ENCODE measurements around the gene PRCC. TPM values are rescaled to one million over a fixed set of nuclear protein-coding genes. Genes with fewer than 3 reads are reported as not detected.

PRCC gene
- total RNA-seq, 8 experiments from 2014 or later, result 35.4 to 73.4 (median 56.8) TPM

GRCh38 chr1:156740237-156740740, 27.0 kb upstream of the PRCC start:
- in situ Hi-C loops (cut with MboI; ENCODE audit: low pct_unique_long_range_greater_than_20kb in 2 of 9, low sequenced_read_pairs in 9 of 9, unreplicated experiment in 9 of 9), result no loop called here
- peak overlapping the region; percentile 16 to 70 for H3K27ac ChIP-seq
- 5 to 47% (median 15%) methylated on average over 2 to 7 of the region's 7 CpGs for WGBS, 10 experiments
- peak overlapping the region; percentile 58 to 80 (median 65) for H3K4me3 ChIP-seq
- peaks cover 14 to 16% of the 10 kb centered on the region in 2 donors for H3K4me1 ChIP-seq (replicated peaks in 1 of 2)
- peak in 7 of 8 experiments; percentile 9 to 32 (median 23) for ATAC-seq (replicated peaks in 6 of 8)

GRCh38 chr1:156740741-156741480, 26.4 kb upstream of the PRCC start, which contains the start of gene MRPL24:
Gene MRPL24, minus strand, starts transcription at chr1:156741088. Its CDS starts 2,384 bp downstream, at chr1:156738704.
- ATAC-seq (replicated peaks in 6 of 8), result peak; percentile 93 to 95 (median 94)
- Histone ChIP-seq H3K4me1 (replicated peaks in 1 of 2) (peaks cover 17 to 18% of the 10 kb centered on the region in 2 donors), H3K4me3 (peak within 1 kb of the TSS; percentile 58 to 80 (median 65)), H3K27ac (peak within 1 kb of the TSS; percentile 82 to 91)
- in situ Hi-C loops (cut with MboI; ENCODE audit: low pct_unique_long_range_greater_than_20kb in 2 of 9, low sequenced_read_pairs in 9 of 9, unreplicated experiment in 9 of 9), result no loop called here
- WGBS, 10 experiments, result 0 to 4% (median 0%) methylated on average over 1 to 26 of the region's 38 CpGs; no CpG with 5 or more reads in 2 of the 10 experiments

DNA sequence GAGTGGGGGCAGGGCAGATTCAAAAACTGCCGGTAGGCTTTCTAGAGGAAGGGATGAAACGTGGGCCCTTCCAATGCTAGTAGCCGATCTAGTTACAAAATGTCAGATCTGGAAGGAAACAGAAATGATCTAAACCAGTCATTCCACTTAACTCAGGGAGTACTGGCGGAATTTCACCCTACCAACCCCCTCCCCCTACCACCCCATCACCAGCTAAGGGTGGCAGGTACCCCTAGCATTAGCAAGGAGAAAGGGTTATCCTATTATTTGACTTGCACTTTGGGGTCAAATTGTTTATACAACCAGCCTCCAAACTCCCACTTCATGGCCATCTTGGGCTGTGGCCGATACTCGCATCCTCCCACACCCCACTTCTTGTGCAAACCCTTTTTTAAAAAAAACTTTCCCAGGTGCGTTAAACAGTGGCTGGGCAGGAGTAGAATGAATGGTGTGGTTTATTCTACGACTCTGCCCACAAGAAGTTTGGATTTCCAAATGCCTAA, 25.8 kb upstream of the PRCC start:
- WGBS, 10 experiments, result 0 to 96% (median 68%) methylated on average over 2 to 8 of the region's 8 CpGs; no CpG with 5 or more reads in 2 of the 10 experiments

GRCh38 chr1:156742017-156742416, 25.3 kb upstream of the PRCC start:
- Histone ChIP-seq H3K27ac (no peak overlapping the region), H3K4me1 (replicated peaks in 1 of 2) (peaks cover 23% of the 10 kb centered on the region in 2 donors), H3K4me3 (no peak overlapping the region)
- in situ Hi-C loops (cut with MboI; ENCODE audit: low pct_unique_long_range_greater_than_20kb in 2 of 9, low sequenced_read_pairs in 9 of 9, unreplicated experiment in 9 of 9), result no loop called here
- ATAC-seq (replicated peaks in 6 of 8), result no peak
- 53 to 100% (median 71%) methylated on average over 1 to 3 of the region's 3 CpGs; no CpG with 5 or more reads in 2 of the 10 experiments for WGBS, 10 experiments

More for the DNA sequence above, 25.8 kb upstream of the PRCC start:
- Histone ChIP-seq H3K27ac (peak overlapping the region; percentile 82 to 91), H3K4me3 (peak overlapping the region; percentile 17 to 65 (median 26)), H3K4me1 (replicated peaks in 1 of 2) (peaks cover 23% of the 10 kb centered on the region in 2 donors)
- in situ Hi-C loops (cut with MboI; ENCODE audit: low pct_unique_long_range_greater_than_20kb in 2 of 9, low sequenced_read_pairs in 9 of 9, unreplicated experiment in 9 of 9), result no loop called here
- no peak for ATAC-seq (replicated peaks in 6 of 8)

GRCh38 chr1:156742801-156743200, 24.5 kb upstream of the PRCC start:
- Histone ChIP-seq H3K4me3 (no peak overlapping the region), H3K4me1 (replicated peaks in 1 of 2) (peaks cover 29% of the 10 kb centered on the region in 2 donors), H3K27ac (no peak overlapping the region)
- WGBS, 10 experiments, result 57 to 100% (median 92%) methylated on average over 1 to 2 of the region's 4 CpGs; no CpG with 5 or more reads in 5 of the 10 experiments
- in situ Hi-C loops (cut with MboI; ENCODE audit: low pct_unique_long_range_greater_than_20kb in 2 of 9, low sequenced_read_pairs in 9 of 9, unreplicated experiment in 9 of 9), result no loop called here
- no peak for ATAC-seq (replicated peaks in 6 of 8)

GRCh38 chr1:156743367-156744302, 23.7 kb upstream of the PRCC start:
- WGBS, 10 experiments, result 54 to 100% (median 90%) methylated on average over 1 to 8 of the region's 14 CpGs; no CpG with 5 or more reads in 4 of the 10 experiments

DNA sequence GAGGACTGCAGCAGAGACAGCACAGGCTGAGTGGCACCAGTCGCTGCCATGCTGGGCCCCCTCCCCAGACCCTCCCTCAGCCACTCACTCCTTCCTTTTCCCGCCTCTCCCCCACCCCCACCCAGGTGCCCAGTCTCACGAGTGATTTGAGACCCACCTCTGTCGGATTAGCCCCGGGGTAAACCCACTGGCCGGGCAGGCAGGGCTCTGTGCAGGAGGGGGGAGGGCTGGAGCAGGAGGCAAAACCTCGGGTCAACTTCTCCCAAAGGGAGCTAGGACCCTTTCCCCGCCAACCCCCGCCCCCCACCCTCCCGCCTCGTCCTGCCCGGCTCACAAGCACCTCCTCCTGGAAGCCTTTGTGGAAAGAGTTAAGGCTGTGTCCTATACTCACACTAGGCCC, 23.0 kb upstream of the PRCC start:
- WGBS, 10 experiments, result 100% methylated on average over 1 of the region's 12 CpGs; no CpG with 5 or more reads in 9 of the 10 experiments
- H3K4me3 ChIP-seq, result no peak overlapping the region
- in situ Hi-C loops (cut with MboI; ENCODE audit: low pct_unique_long_range_greater_than_20kb in 2 of 9, low sequenced_read_pairs in 9 of 9, unreplicated experiment in 9 of 9), result no loop called here
- no peak overlapping the region for H3K27ac ChIP-seq
- H3K4me1 ChIP-seq (replicated peaks in 1 of 2), result peaks cover 45% of the 10 kb centered on the region in 2 donors
- no peak for ATAC-seq (replicated peaks in 6 of 8)

More at GRCh38 chr1:156743367-156744302, 23.7 kb upstream of the PRCC start:
- in situ Hi-C loops (cut with MboI; ENCODE audit: low pct_unique_long_range_greater_than_20kb in 2 of 9, low sequenced_read_pairs in 9 of 9, unreplicated experiment in 9 of 9), result no loop called here
- no peak for ATAC-seq (replicated peaks in 6 of 8)
- Histone ChIP-seq H3K4me1 (replicated peaks in 1 of 2) (peaks cover 38% of the 10 kb centered on the region in 2 donors), H3K27ac (no peak overlapping the region), H3K4me3 (no peak overlapping the region)

DNA sequence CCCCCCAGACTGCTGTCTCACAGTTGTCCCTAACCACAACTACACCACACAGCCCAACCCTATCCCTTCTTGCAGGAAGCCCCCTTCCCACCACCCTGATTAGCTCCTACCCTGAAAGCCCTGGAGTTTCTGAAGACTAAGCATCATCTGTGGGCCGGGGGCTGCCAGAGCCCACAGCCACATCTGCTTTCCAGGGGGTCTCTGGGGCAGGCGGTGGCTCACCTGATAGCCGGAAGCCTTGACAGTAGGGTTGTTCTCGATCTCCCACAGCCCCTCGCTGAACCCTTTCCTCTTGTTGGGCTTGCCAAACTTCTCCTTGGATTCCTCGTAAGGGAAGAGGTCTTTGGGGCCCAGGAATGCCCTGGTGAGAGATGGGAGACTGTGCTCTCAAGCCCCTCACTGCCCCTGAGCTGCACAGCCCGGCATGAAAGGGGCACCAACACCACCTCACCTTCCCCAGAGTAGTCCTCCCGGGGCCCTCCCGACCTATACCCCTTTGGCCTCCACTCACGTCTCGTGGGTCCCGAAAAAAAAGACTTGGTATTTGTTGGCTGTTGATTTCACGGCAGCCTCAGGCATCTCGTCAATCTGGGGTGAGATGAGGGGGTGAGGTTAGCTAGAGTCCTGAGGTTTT, 22.4 kb upstream of the PRCC start:
- no peak overlapping the region for H3K27ac ChIP-seq
- no peak for ATAC-seq (replicated peaks in 6 of 8)
- 60 to 100% (median 94%) methylated on average over 1 to 11 of the region's 14 CpGs; no CpG with 5 or more reads in 4 of the 10 experiments for WGBS, 10 experiments
- in situ Hi-C loops (cut with MboI; ENCODE audit: low pct_unique_long_range_greater_than_20kb in 2 of 9, low sequenced_read_pairs in 9 of 9, unreplicated experiment in 9 of 9), result no loop called here
- H3K4me1 ChIP-seq (replicated peaks in 1 of 2), result peaks cover 47 to 50% of the 10 kb centered on the region in 2 donors
- H3K4me3 ChIP-seq, result no peak overlapping the region

DNA sequence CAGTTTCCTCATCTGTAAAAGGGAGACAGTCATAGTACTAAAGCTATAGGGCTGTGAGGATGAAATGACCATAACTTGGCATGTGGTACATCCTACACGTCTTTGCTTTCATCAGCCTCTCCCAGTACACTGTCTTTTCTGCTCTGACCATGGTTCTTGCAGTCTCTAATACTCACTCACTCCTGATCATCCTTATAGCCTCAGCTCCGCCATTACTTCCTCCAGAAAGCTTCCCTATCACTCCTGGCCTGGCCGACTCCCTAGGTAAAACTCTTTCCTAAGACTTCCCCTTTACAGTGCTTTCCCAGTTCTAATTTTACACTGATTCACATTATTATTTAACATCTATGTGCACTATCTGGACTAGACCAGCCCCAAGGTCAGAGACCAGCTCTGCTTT, 21.5 kb upstream of the PRCC start:
- Histone ChIP-seq H3K4me1 (replicated peaks in 1 of 2) (peaks cover 49 to 51% of the 10 kb centered on the region in 2 donors), H3K27ac (peak overlapping the region; percentile 99), H3K4me3 (no peak overlapping the region)
- WGBS, 10 experiments, result 20 to 100% (median 88%) methylated on average over 1 to 3 of the region's 3 CpGs; no CpG with 5 or more reads in 3 of the 10 experiments
- no peak for ATAC-seq (replicated peaks in 6 of 8)
- in situ Hi-C loops (cut with MboI; ENCODE audit: low pct_unique_long_range_greater_than_20kb in 2 of 9, low sequenced_read_pairs in 9 of 9, unreplicated experiment in 9 of 9), result no loop called here

- 0 to 69% (median 52%) methylated on average over 1 to 7 of the region's 9 CpGs; no CpG with 5 or more reads in 4 of the 10 experiments for WGBS, 10 experiments
- Histone ChIP-seq H3K4me3 (peak overlapping the region; percentile 37 to 52 (median 42)), H3K27ac (peak overlapping the region; percentile 99), H3K4me1 (replicated peaks in 1 of 2) (peaks cover 47 to 49% of the 10 kb centered on the region in 2 donors)
- no peak for ATAC-seq (replicated peaks in 6 of 8)
- in situ Hi-C loops (cut with MboI; ENCODE audit: low pct_unique_long_range_greater_than_20kb in 2 of 9, low sequenced_read_pairs in 9 of 9, unreplicated experiment in 9 of 9), result no loop called here
Measured at GRCh38 chr1:156746406-156746727, 21.0 kb upstream of the PRCC start.

- in situ Hi-C loops (cut with MboI; ENCODE audit: low pct_unique_long_range_greater_than_20kb in 2 of 9, low sequenced_read_pairs in 9 of 9, unreplicated experiment in 9 of 9), result no loop called here
- peak overlapping the region; percentile 99 for H3K27ac ChIP-seq
- 0% methylated on average over 1 to 10 of the region's 29 CpGs; no CpG with 5 or more reads in 7 of the 10 experiments for WGBS, 10 experiments
- H3K4me3 ChIP-seq, result peak overlapping the region; percentile 37 to 52 (median 42)
- H3K4me1 ChIP-seq (replicated peaks in 1 of 2), result peaks cover 41 to 43% of the 10 kb centered on the region in 2 donors
- peak; percentile 46 to 78 (median 69) for ATAC-seq (replicated peaks in 6 of 8)
Measured at GRCh38 chr1:156746728-156747631, 20.4 kb upstream of the PRCC start.
